ENCODE measurements around the gene TMEM120B.

DNA sequence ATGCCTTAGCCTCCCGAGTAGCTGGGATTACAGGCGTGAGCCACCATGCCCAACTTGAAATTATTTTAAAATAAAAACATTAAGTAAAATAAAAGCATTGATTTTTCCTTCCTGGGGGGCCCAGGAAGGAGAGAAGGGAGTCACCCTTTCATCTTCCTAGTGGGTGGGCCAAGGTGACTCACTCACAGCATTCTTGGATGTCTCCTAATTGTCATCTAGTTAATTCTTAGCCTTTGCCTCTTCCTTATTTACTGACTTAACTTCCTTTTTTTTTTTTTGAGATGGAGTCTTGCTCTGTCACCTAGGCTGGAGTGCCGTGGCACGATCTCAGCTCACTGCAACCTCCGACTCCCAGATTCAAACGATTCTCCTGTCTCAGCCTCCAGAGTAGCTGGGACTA is 29.2 kb downstream of the TMEM120B start:
- TF ChIP-seq, protein P1, sequence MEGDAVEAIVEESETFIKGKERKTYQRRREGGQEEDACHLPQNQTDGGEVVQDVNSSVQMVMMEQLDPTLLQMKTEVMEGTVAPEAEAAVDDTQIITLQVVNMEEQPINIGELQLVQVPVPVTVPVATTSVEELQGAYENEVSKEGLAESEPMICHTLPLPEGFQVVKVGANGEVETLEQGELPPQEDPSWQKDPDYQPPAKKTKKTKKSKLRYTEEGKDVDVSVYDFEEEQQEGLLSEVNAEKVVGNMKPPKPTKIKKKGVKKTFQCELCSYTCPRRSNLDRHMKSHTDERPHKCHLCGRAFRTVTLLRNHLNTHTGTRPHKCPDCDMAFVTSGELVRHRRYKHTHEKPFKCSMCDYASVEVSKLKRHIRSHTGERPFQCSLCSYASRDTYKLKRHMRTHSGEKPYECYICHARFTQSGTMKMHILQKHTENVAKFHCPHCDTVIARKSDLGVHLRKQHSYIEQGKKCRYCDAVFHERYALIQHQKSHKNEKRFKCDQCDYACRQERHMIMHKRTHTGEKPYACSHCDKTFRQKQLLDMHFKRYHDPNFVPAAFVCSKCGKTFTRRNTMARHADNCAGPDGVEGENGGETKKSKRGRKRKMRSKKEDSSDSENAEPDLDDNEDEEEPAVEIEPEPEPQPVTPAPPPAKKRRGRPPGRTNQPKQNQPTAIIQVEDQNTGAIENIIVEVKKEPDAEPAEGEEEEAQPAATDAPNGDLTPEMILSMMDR (conservative IDR thresholded peaks at IDR 0.05; ENCODE audit: low read depth, low read length), result no peak
- no peak for TF ChIP-seq EZH2 (IDR thresholded peaks at IDR 0.05; ENCODE audit: borderline replicate concordance, low read depth, low read length, poor library complexity, severe bottlenecking)

All from A673 (cell line).